Right atrium auricular region (tissue), 2 donors: ENCODE results near the gene LUC7L3. TPM values are rescaled to one million over a fixed set of nuclear protein-coding genes. Genes with fewer than 3 reads are reported as not detected.

Experiments
- DNase-seq: peaks from one replicate; pipeline ENCODE4 v3.0.0-alpha.2; 2019; ENCODE audit warnings: low spot score
- H3K27ac ChIP-seq, 2 donors: fragments of 200-600 bp; sonication (generic); 1 replicate in 1 of 2; 2 replicates in 1 of 2; pipeline ENCODE4 v1.5.1; 2016 to 2019
- H3K27me3 ChIP-seq, 2 donors: fragments of 200-600 bp; sonication (generic); one replicate each; pipeline versions ENCODE4 v1.5.1 to v1.6.0; 2017 to 2019
- H3K36me3 ChIP-seq: fragments of 200-600 bp; sonication (generic); one replicate; pipeline ENCODE4 v1.5.1; 2016
- H3K4me1 ChIP-seq, 2 donors: fragments of 200-600 bp; sonication (generic); one replicate each; pipeline versions ENCODE4 v1.5.1 to v1.6.0; 2017 to 2019
- H3K4me3 ChIP-seq, 2 donors: fragments of 200-600 bp; sonication (generic); 1 replicate in 1 of 2; 2 replicates in 1 of 2; pipeline ENCODE4 v1.5.1; 2017 to 2019; ENCODE audit warnings: mild to moderate bottlenecking in 1 of 2, moderate library complexity in 1 of 2
- H3K9me3 ChIP-seq, 2 donors: fragments of 200-600 bp; sonication (generic); one replicate each; pipeline ENCODE4 v1.5.1; 2019
- CTCF ChIP-seq, 2 donors: fragments of 200-600 bp; sonication (generic); IDR thresholded peaks; one replicate each; pipeline ENCODE4 v1.5.1; 2019; ENCODE audit warnings: antibody characterized with exemption in 2 of 2
- total RNA-seq, 2 donors: library from RNA; depleted of rRNA; stranded (reverse); fragments of >200 nt; gene quantifications; one replicate each; pipeline ENCODE4 v1.1.0, GENCODE V29; 2016

The LUC7L3 gene
- total RNA-seq, 2 donors from 2014 or later = 19.6 to 31.3 TPM

- peak; percentile 25 to 69 for TF ChIP-seq CTCF (IDR thresholded peaks at IDR 0.05)
- H3K4me3 ChIP-seq = no peak overlapping the region
- DNase-seq = peak; percentile 74
- H3K36me3 ChIP-seq = no peaks in the 10 kb centered on the region
- no peak overlapping the region for H3K27ac ChIP-seq
- no peaks in the 10 kb centered on the region for H3K27me3 ChIP-seq
- H3K9me3 ChIP-seq = no peaks in the 10 kb centered on the region
- H3K4me1 ChIP-seq = peaks cover 0 to 12% of the 10 kb centered on the region in 2 donors
These were observed 37.9 kb upstream of the LUC7L3 start for GRCh38 chr17:50681263-50682200.

DNA sequence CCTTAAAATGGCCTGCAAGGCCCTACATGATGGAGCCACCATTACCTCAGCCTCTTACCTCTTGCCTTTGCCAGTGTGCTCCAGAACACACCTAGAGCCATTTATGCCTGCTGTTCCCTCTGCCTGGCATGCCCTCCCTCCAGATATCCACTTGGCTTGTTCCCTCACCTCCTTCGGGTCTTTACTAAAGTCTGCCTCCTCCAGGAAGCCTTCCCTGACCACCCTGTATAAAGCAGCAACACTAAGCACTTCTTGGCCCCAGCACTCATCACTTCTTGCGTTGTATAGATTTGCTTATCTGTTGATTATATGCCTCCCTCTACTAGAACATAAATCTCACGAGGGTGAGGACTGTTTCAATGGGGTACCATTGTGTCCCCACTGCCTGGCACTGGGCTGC is 37.0 kb upstream of the LUC7L3 start:
- Histone ChIP-seq H3K4me1 (peaks cover 0 to 21% of the 10 kb centered on the region in 2 donors), H3K27ac (no peak overlapping the region), H3K36me3 (no peaks in the 10 kb centered on the region), H3K27me3 (no peaks in the 10 kb centered on the region), H3K9me3 (no peaks in the 10 kb centered on the region), H3K4me3 (no peak overlapping the region)
- TF ChIP-seq CTCF (IDR thresholded peaks at IDR 0.05) = no peak
- DNase-seq = no peak

GRCh38 chr17:50682938-50683337 is 36.5 kb upstream of the LUC7L3 start:
- Histone ChIP-seq H3K27ac (no peak overlapping the region), H3K36me3 (no peaks in the 10 kb centered on the region), H3K27me3 (no peaks in the 10 kb centered on the region), H3K4me3 (no peak overlapping the region), H3K9me3 (no peaks in the 10 kb centered on the region), H3K4me1 (peaks cover 0 to 22% of the 10 kb centered on the region in 2 donors)
- TF ChIP-seq CTCF (IDR thresholded peaks at IDR 0.05) = no peak
- DNase-seq = no peak

DNA sequence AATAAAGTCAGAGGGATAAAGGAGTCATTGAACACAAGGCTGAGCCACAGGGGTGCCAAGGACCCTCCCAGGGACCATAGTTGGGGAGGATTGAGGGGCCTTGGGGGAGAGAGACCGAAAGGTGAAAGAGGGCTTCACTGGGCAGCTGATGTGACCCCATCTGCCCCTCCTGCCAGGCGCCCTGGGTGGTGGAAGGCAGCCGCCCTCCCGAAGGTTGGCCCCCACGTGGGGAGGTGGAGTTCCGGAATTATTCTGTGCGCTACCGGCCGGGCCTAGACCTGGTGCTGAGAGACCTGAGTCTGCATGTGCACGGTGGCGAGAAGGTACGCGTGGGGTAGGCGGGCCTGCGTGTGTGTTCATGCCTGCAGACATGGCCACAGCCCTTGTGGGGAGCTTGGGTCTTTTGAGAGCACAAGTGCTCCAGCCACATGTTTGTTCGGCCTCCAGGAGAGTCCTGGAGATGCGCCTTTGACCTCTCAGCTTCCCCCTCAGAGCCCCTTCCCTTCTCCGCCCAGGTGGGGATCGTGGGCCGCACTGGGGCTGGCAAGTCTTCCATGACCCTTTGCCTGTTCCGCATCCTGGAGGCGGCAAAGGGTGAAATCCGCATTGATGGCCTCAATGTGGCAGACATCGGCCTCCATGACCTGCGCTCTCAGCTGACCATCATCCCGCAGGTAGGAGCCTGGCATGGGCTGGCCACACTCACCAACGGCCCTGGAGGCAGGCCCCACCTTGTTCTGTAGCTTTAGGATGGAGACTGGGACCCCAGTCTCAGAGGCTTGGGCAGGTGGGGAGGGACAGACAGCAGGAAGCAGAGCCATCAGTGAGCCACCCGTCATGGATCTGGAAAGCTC is 35.7 kb upstream of the LUC7L3 start:
- no peak for TF ChIP-seq CTCF (IDR thresholded peaks at IDR 0.05)
- Histone ChIP-seq H3K4me3 (no peak overlapping the region), H3K36me3 (no peaks in the 10 kb centered on the region), H3K27me3 (no peaks in the 10 kb centered on the region), H3K9me3 (no peaks in the 10 kb centered on the region), H3K27ac (no peak overlapping the region), H3K4me1 (peaks cover 0 to 22% of the 10 kb centered on the region in 2 donors)
- no peak for DNase-seq

DNA sequence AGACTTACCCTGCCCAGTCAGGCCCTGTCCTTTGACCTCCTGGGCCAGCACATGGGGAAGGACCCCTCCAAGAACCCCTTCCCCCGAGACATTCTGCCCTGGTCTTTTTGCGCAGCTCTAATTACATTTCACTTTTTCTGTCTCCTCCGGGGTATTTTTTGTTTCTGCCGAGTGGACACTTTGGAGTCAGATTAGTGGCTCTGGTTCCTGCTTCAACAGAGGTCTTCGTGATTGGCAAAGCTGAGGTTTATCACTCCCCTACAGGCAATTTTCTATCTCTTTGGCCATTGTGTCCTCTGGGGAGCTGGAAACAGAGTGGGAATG is 35.2 kb upstream of the LUC7L3 start:
- DNase-seq = no peak
- Histone ChIP-seq H3K27me3 (no peaks in the 10 kb centered on the region), H3K9me3 (no peaks in the 10 kb centered on the region), H3K27ac (no peak overlapping the region), H3K4me3 (no peak overlapping the region), H3K36me3 (no peaks in the 10 kb centered on the region), H3K4me1 (peaks cover 0 to 22% of the 10 kb centered on the region in 2 donors)
- no peak for TF ChIP-seq CTCF (IDR thresholded peaks at IDR 0.05)
